Pancreas (tissue), 10 donors: ENCODE measurements around the gene TRIM3. TPM values are rescaled to one million over a fixed set of nuclear protein-coding genes. Genes with fewer than 3 reads are reported as not detected.

Experiments used
- ATAC-seq, 4 donors: fragments of 200-7000 bp; cut with Tn5 transposase; one replicate each; pipeline versions ENCODE4 v1.8.0 to v1.9.1; 2020; ENCODE audit warnings: mild to moderate bottlenecking in 4 of 4, moderate library complexity in 4 of 4
- DNase-seq, 6 donors: peaks; one replicate each; pipeline ENCODE4 v3.0.0-alpha.2; 2020
- FAIRE-seq: peaks from 2 replicates; lab custom pipeline; 2012; peaks lifted over from hg19 to GRCh38; lab: Jason Lieb, UNC
- H3K27ac ChIP-seq, 4 donors: fragments of 200-600 bp; sonication (generic); 1 replicate in 3 of 4; 2 replicates in 1 of 4; pipeline versions ENCODE4 v1.5.0 to v1.8.0; 2020
- H3K27me3 ChIP-seq, 4 donors: fragments of 200-600 bp; one replicate each; pipeline ENCODE4 v1.8.0; 2021
- H3K36me3 ChIP-seq, 3 donors: fragments of 200-600 bp; sonication (generic) in 1 of 3; one replicate each; pipeline versions ENCODE4 v1.5.0 to v1.8.0; 2020 to 2021
- H3K4me1 ChIP-seq, 3 donors: fragments of 200-600 bp; one replicate each; pipeline ENCODE4 v1.8.0; 2021
- H3K4me3 ChIP-seq, 4 donors: fragments of 200-600 bp; sonication (generic) in 2 of 4; one replicate each; pipeline versions ENCODE4 v1.5.0 to v1.8.0; 2020 to 2021
- H3K9me3 ChIP-seq, 4 donors: fragments of 200-600 bp; one replicate each; pipeline ENCODE4 v1.8.0; 2021
- CTCF ChIP-seq, 4 donors: fragments of 200-600 bp; sonication (generic) in 3 of 4; IDR thresholded peaks; one replicate each; pipeline versions ENCODE4 v1.5.0 to v1.8.0; 2021; ENCODE audit warnings: antibody characterized with exemption in 4 of 4
- WGBS, 2 donors: extraction: QIAGEN DNeasy Blood & Tissue Kit; methylation state at CpG; one replicate each; pipeline ENCODE4 v1.1.7; 2013; 5-methylcytosine and 5-hydroxymethylcytosine counted together
- intact Hi-C, 3 donors: fragments of 100-400 bp; cut with DNase I; formaldehyde crosslinking; loops; one replicate each; pipeline versions ENCODE4 v1.11.1 to v1.14.2; 2022
- polyA plus RNA-seq, 2 donors: library from polyadenylated mRNA; stranded (reverse); fragments of 200-250 nt; gene quantifications; one replicate each; pipeline ENCODE4 v1.2.3, GENCODE V29; 2013
- total RNA-seq, 6 donors: library from RNA; stranded (reverse); fragmentation: NEBNext Ultra II Directional in 4 of 6; extraction: Animal tissue kit (Norgen Biotek cat#: 25700) in 4 of 6; gene quantifications; one replicate each; pipeline versions ENCODE4 v1.2.1 to v1.2.4, GENCODE V29; 2021 to 2023
- donor health status: healthy with polysubstance abuse.
- donor health status: DM: no; HTN: no; CAD: no; lungs with moderate emphysema.
- donor health status: DM: no; HTN: no; CAD: no.
- donor health status: control.
- donor health status: control.
- donor health status: Bipolar disorder and iron deficiency.
- donor health status: DM: yes; HTN: yes; CAD: no.
- donor health status: DM: no; HTN: no; CAD: no.
- donor health status: DM: no; HTN: no; CAD: no.
- donor health status: DM: yes; HTN: yes; CAD: no.

Gene TRIM3
- total and polyA plus RNA-seq, 8 donors = 5.2 to 30.8 (median 7.6) TPM

- H3K27me3 ChIP-seq = no peaks in the 10 kb centered on the region
- H3K27ac ChIP-seq = no peak within 1 kb of the TSS
- FAIRE-seq (no peak), ATAC-seq (no peak), DNase-seq (no peak)
- H3K4me1 ChIP-seq = no peaks in the 10 kb centered on the region
- peaks cover 0 to 4% (median 0%) of the 10 kb centered on the region in 3 donors for H3K36me3 ChIP-seq
- WGBS, 2 donors = 68 to 70% methylated on average over 33 of the region's 33 CpGs
- H3K9me3 ChIP-seq = no peaks in the 10 kb centered on the region
- H3K4me3 ChIP-seq = no peak within 1 kb of the TSS
- intact Hi-C loops = no loop called here
- TF ChIP-seq CTCF (IDR thresholded peaks at IDR 0.05) = no peak
Observed at GRCh38 chr11:6497069-6497839, 23.5 kb upstream of the TRIM3 start, which contains the start of gene DNHD1. DNHD1 (plus strand) TSS chr11:6497280; CDS start chr11:6498216, 936 bp downstream.

GRCh38 chr11:6489306-6489705 lies 15.6 kb upstream of the TRIM3 start:
- no peaks in the 10 kb centered on the region for H3K9me3 ChIP-seq
- ATAC-seq (peak in 1 of 4 donors; percentile 35), FAIRE-seq (no peak), DNase-seq (no peak)
- peaks cover 0 to 10% (median 0%) of the 10 kb centered on the region in 3 donors for H3K36me3 ChIP-seq
- H3K4me3 ChIP-seq = no peak overlapping the region
- H3K27me3 ChIP-seq = no peaks in the 10 kb centered on the region
- H3K27ac ChIP-seq = no peak overlapping the region
- WGBS, 2 donors = 60 to 61% methylated on average over 4 of the region's 4 CpGs
- TF ChIP-seq CTCF (IDR thresholded peaks at IDR 0.05) = no peak
- intact Hi-C loops = no loop called here
- no peaks in the 10 kb centered on the region for H3K4me1 ChIP-seq

- Histone ChIP-seq H3K9me3 (no peaks in the 10 kb centered on the region), H3K27me3 (no peaks in the 10 kb centered on the region), H3K4me1 (no peaks in the 10 kb centered on the region), H3K36me3 (peaks cover 0 to 10% (median 0%) of the 10 kb centered on the region in 3 donors), H3K4me3 (no peak overlapping the region), H3K27ac (no peak overlapping the region)
- no peak for TF ChIP-seq CTCF (IDR thresholded peaks at IDR 0.05)
- ATAC-seq (no peak), FAIRE-seq (no peak), DNase-seq (no peak)
- WGBS, 2 donors = 92 to 97% methylated on average over 3 of the region's 3 CpGs
- intact Hi-C loops = no loop called here
Observed at GRCh38 chr11:6488821-6489220, 15.1 kb upstream of the TRIM3 start.

GRCh38 chr11:6488342-6488741 lies 14.6 kb upstream of the TRIM3 start:
- WGBS, 2 donors = 90 to 95% methylated on average over 6 of the region's 6 CpGs
- DNase-seq = no peak
- H3K4me1 ChIP-seq = no peaks in the 10 kb centered on the region
- intact Hi-C loops = no loop called here
- no peak for ATAC-seq
- H3K4me3 ChIP-seq = no peak overlapping the region
- peaks cover 0 to 5% (median 5%) of the 10 kb centered on the region in 3 donors for H3K36me3 ChIP-seq
- TF ChIP-seq CTCF (IDR thresholded peaks at IDR 0.05) = no peak
- no peak overlapping the region for H3K27ac ChIP-seq
- no peaks in the 10 kb centered on the region for H3K27me3 ChIP-seq
- no peak for FAIRE-seq
- no peaks in the 10 kb centered on the region for H3K9me3 ChIP-seq

GRCh38 chr11:6486938-6487337 lies 13.2 kb upstream of the TRIM3 start:
- Histone ChIP-seq H3K9me3 (no peaks in the 10 kb centered on the region), H3K4me3 (no peak overlapping the region), H3K27me3 (no peaks in the 10 kb centered on the region), H3K27ac (no peak overlapping the region), H3K36me3 (peaks cover 0 to 8% (median 5%) of the 10 kb centered on the region in 3 donors), H3K4me1 (peaks cover 6 to 12% (median 9%) of the 10 kb centered on the region in 3 donors)
- TF ChIP-seq CTCF (IDR thresholded peaks at IDR 0.05) = no peak
- 90 to 98% methylated on average over 1 of the region's 1 CpG for WGBS, 2 donors
- intact Hi-C loops = no loop called here
- ATAC-seq = no peak
- no peak for FAIRE-seq
- DNase-seq = no peak
